ENCODE measurements around the gene RAX2.
A peak's percentile ranks its signal among the peaks of the same experiment; 100 is the strongest.
"Not testable (repeated sequence)": the region's sequence is repeated elsewhere in the genome, so short reads cannot be mapped to it uniquely, and the experiment has no call there.

The RAX2 gene

GRCh38 chr19:3757705-3758104, 14.3 kb downstream of the RAX2 start:
- DNase-seq: not testable (repeated sequence)

GRCh38 chr19:3753631-3754410, 18.2 kb downstream of the RAX2 start:
- DNase-seq: no peak

- no peak for DNase-seq
Observed at GRCh38 chr19:3752492-3752891, 19.5 kb downstream of the RAX2 start.

DNA sequence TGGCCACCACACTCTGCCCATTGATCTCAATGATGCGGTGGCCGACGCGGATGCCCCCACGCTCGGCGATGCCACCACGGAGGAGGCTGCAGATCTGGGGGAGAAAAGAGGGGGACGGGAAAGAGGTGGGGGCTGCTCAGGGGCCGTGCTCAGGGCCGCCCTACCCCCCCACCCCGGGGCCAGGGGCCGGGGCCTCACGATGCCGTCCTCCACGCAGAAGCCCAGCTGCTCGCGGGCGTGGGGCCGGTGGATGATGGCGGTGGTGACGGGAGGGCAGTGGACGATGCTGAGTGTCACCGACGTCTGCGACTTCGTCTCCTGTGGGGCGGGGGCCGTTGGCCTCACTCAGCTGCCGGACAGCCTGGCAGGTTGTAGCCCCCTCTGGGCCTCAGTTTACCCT, 20.8 kb downstream of the RAX2 start:
- no peak for DNase-seq

- DNase-seq: no peak
Observed at GRCh38 chr19:3750211-3750610, 21.8 kb downstream of the RAX2 start.

DNA sequence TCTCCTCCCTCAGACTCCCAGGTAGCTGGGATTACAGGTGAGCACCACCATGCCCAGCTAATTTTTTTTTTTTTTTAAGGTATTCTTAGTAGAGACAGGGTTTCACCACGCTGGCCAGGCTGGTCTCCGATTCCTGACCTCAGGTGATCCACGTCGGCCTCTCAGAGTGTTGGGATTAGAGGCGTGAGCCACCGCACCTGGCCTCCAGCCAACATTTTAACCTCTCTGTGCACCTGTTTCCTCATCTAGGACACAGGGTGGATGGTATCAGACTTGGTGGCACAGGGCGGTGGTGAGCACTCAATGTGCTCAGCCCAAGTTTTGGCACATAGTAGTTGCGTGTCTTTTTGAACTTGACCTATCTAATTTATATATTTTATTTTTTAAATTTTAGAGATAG, 23.1 kb downstream of the RAX2 start:
- DNase-seq: no peak

- no peak for DNase-seq
Observed at GRCh38 chr19:3746371-3747056, 25.5 kb downstream of the RAX2 start.

GRCh38 chr19:3745363-3746045, 26.5 kb downstream of the RAX2 start:
- DNase-seq: no peak

DNA sequence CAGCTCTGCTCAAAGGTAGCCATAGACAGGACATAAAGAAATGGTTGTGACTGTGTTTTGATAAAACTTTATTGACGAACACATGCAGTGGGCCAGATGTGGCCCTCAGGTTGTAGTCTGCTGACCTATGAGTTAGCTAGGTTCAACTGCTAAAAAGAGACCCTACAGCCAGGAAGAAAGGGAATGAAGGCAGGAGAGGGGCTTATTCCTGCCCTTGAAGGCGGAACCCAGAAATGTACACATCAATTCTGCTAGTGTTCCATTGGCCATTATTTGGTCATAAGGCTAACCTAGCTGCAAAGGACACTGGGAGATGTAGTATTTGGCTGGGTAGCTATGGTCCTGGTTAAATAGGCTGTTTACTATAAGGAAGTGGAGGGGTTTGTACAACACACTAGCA, 28.5 kb downstream of the RAX2 start:
- DNase-seq: peak; percentile 63

DNA sequence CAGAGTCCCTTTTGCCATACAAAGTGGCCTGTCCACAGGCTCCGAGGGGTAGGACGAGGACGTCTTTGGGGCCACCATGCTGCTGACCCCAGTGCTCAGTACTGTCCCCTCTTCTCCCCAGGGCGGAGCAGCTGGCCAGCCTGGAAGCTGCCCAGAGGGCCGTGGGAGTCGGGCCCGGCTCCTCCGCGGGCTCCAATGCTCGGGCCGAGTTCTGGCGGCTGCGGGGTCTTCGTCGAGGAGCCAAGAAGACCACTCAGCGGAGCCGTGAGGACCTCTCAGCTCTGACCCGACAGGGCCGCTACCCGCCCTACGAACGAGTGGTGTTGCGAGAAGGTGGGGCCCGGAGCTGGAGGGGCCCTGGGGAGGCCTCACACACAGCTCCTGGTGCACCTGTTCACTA, 31.6 kb downstream of the RAX2 start:
- no peak for DNase-seq

GRCh38 chr19:3738477-3739220, 33.4 kb downstream of the RAX2 start:
- DNase-seq: no peak

DNA sequence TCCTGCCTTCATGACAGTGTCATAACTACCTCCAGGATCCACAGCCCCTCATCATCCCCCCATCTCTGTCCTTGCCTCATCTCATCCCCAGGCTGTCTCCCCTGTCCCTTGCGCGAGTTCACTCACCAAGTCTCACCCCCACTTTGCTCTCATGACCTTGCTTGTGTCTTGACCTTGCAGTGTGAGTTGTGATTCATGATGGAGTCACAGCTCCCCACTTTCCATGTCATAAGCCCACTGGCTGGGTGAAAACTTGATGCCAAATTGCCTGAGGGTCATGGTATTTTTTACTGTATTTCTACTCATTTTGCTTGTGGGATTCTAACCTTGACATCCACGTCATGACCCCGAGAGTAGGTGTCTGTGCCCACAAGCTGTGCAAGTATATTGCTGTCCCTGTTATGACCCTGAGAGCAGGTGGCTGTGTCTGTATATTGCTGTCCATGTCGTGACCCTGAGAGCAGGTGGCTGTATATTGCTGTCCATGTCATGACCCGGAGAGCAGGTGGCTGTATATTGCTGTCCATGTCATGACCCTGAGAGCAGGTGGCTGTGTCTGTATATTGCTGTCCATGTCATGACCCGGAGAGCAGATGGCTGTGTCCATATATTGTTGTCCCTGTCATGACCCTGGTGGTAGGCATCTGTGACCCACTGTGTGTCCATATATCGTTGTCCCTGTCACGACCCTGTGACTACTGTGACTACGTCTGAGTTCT, 34.4 kb downstream of the RAX2 start:
- no peak for DNase-seq

DNA sequence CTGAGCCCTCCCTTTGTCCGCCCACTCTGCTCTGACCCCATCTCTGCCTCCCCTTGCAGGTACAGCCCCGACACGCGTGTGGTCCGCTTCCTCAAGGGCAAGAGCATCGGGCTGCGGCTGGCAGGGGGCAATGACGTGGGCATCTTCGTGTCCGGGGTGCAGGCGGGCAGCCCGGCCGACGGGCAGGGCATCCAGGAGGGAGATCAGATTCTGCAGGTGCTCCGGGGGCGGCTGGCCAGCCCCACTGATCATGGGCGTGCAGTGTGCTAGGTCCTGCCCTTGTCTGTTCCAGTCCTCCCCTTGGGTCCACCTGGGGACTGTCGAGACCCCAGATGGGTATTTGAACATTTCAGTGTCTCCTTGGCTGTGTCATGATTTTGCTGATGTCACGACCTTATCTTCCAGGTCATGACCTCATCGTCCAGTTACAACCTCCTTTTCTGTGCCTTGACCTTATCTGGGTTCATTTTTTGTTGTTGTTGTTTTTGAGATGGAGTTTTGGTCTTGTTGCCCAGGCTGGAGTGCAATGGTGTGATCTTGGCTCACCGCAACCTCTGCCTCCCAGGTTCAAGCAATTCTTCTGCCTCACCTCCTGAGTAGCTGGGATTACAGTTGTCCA, 35.8 kb downstream of the RAX2 start:
- DNase-seq: no peak

DNA sequence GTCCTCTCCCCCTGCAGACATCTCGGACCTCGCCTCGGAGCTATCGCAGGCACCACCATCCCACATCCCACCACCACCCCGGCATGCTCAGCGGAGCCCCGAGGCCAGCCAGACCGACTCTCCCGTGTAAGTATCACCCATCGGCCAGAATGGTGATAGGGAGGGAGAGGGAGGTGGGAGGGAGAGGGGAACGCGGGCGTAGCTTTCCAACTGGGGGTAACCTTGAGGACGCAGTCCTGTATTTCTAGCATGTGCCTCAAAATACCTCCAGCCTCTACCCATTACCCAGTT, 37.8 kb downstream of the RAX2 start:
- no peak for DNase-seq

- DNase-seq: no peak
Observed at GRCh38 chr19:3733549-3734309, 38.3 kb downstream of the RAX2 start.

DNA sequence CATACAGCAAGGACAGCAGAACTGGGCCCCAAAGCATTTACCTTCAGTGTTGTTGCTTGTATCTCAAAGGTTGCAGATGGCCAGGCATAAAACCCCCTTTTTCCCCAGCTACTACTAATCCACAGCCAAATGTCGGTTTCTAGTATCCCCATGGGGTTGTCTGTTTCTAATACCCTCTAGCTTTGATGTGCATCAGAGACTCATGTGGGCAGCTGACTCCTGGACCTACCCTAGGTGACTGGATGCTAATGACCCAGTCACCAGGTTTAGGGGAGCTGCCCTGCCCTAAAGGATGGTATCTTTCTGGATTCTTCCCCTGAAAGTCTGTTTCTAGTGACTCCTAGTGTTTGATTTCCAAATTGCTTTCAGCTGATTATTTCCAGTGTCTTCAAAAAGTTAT, 39.9 kb downstream of the RAX2 start:
- no peak for DNase-seq

- no peak for DNase-seq
Observed at GRCh38 chr19:3730457-3730958, 41.5 kb downstream of the RAX2 start.

DNA sequence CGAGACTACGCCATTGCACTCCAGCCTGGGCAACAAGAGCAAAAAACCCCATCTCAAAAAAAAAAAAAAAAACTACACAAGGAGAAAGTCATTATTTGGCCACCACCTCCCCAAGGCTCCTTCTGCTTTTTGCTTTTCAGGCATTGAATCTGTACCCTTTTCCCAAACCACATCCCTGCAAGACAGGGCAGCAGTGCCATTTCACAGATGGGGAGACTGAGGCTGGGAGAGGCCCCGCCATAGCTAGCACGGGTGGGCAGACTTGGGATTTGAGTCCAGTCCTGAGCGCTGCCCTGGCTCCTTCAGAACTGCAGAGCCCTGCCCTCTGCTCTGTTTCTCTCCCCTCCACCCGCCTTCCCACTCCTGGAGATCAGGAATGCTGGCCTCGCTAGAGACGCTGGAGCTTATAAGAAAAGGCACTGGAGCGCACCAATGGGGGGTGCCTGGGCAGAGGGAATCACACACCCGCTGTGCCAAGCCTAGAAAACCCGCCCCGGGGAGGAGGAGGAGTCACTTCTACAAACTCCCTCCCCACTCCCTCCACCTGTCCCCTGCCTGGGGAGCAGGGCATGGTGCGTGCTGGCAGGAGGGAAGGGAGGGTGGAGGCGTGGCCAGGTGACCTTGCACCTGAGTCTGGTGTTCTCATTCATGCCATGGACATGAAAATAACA, 46.3 kb downstream of the RAX2 start:
- no peak for DNase-seq

DNA sequence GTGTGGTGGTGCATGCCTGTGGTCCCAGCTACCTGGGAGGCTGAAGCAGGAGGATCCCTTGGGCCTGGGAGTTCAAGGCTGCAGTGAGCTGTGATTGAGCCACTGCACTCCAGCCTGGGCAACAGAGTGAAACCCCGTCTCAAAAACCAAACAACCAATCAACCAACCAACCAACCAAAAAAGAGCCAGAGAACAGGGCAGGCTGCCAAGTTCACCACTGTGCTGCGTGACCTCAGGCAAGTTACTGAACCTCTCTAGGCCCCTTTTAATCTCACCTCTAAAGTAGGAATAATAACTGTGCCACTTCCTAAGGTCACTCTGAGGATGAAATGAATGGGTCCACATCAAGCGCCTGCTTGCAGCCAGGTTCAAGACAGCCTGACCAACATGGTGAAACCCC, 46.9 kb downstream of the RAX2 start:
- no peak for DNase-seq

DNA sequence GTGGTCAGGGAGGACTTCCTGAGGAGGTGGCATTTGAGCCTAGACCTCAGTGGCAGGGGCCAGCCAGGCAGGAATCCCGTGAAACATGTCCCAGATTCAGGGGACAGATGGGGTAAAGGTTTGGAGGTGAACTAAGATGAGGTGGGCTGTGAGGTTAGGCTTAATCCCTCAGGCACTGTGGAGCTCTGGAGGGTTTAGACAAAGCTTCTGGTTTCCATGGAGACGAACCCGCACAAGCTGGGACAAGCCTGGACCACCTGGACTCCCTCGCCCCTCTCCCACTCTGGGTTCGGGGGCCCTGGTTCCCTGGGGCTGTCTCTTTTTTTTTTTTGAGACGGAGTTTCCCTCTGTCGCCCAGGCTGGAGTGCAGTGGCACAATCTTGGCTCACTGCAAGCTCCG, 48.1 kb downstream of the RAX2 start:
- DNase-seq: no peak

- DNase-seq: no peak
Observed at GRCh38 chr19:3723110-3723488, 48.9 kb downstream of the RAX2 start.
